GM23248 (cell line): Measurements from ENCODE around the gene KIRREL2.

ENCODE experiments used
- EZH2 ChIP-seq: fragments of 200-600 bp; sonication (generic); IDR thresholded peaks from 2 replicates; pipeline ENCODE4 v1.6.1; 2018; ENCODE audit warnings: antibody characterized with exemption, mild to moderate bottlenecking; ENCODE audit not compliant: insufficient read depth, poor library complexity, severe bottlenecking
- EZH2phosphoT487 ChIP-seq: fragments of 200-600 bp; sonication (generic); IDR thresholded peaks from 2 replicates; pipeline ENCODE4 v1.6.1; 2018; ENCODE audit warnings: antibody characterized with exemption, moderate library complexity, mild to moderate bottlenecking, low read depth; ENCODE audit not compliant: insufficient read depth

- TF ChIP-seq EZH2phosphoT487 (no peak), EZH2 (no peak)
These were observed 12.2 kb downstream of the KIRREL2 start for GRCh38 chr19:35868823-35869326.
